GM23248 (cell line): ENCODE results near the gene CUEDC2.

Experiments
- EZH2 ChIP-seq: fragments of 200-600 bp; sonication (generic); IDR thresholded peaks from 2 replicates; pipeline ENCODE4 v1.6.1; 2018; ENCODE audit warnings: antibody characterized with exemption, mild to moderate bottlenecking; ENCODE audit not compliant: insufficient read depth, poor library complexity, severe bottlenecking
- EZH2phosphoT487 ChIP-seq: fragments of 200-600 bp; sonication (generic); IDR thresholded peaks from 2 replicates; pipeline ENCODE4 v1.6.1; 2018; ENCODE audit warnings: antibody characterized with exemption, moderate library complexity, mild to moderate bottlenecking, low read depth; ENCODE audit not compliant: insufficient read depth

DNA sequence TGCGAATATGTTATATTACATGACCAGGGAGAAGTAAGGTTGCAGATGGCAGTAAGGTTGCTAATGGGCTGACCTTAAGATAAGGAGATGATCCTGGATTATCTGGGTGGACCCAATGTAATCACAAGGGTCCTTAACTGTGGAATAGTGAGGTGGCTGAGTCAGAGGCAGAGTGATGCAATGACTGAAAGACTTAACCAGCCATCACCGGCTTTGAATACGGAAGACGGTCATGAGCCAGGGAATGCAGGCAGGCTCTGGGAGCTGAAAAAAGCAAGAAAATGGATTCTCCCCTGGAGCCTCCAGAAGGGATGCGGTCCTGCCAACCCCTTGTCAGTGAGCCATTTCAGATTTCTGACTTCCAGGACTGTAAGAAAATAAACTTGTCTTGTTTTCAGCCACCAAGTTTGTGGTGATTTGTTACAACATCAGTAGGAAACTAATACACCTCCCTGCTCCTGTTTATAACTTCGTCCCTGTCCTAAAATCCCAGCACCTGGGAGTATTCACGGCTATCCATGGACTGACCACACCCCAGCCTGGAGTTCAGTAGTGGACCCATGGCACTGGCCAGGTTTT is 23.6 kb upstream of the CUEDC2 start:
- TF ChIP-seq EZH2phosphoT487 (no peak), EZH2 (no peak)
